Thyroid gland (tissue), 4 donors: ENCODE results near the gene VWA3A.

Experiments
- CTCF ChIP-seq, 6 experiments: fragments of 200-600 bp in 3 of 6; fragments of 450-650 bp in 3 of 6; sonication (generic) in 3 of 6; IDR thresholded peaks; one replicate each; pipeline ENCODE4 v1.5.1; 2016 to 2019; ENCODE audit warnings: antibody characterized with exemption in 6 of 6, mild to moderate bottlenecking in 2 of 6, inconsistent platforms in 1 of 6, moderate library complexity in 1 of 6
- POLR2A ChIP-seq, 2 donors: fragments of 450-650 bp; IDR thresholded peaks; one replicate each; pipeline ENCODE4 v1.6.1; 2017; ENCODE audit warnings: antibody characterized with exemption in 2 of 2, mild to moderate bottlenecking in 2 of 2, moderate library complexity in 1 of 2

GRCh38 chr16:22152316-22152715 lies 60.0 kb downstream of the VWA3A start:
- TF ChIP-seq POLR2A (IDR thresholded peaks at IDR 0.05) (no peak), CTCF (IDR thresholded peaks at IDR 0.05) (no peak)
